IPS-18c (cell line): ENCODE results near the gene ATP13A2.
A peak's percentile ranks its signal among the peaks of the same experiment; 100 is the strongest.
"Not testable (repeated sequence)": the region's sequence is repeated elsewhere in the genome, so short reads cannot be mapped to it uniquely, and the experiment has no call there.

Source experiments
- H3K4me3 ChIP-seq: 2 replicates; pipeline ENCODE4 v1.7.0; 2013; ENCODE audit warnings: low read depth, mild to moderate bottlenecking, low read length, moderate library complexity; ENCODE audit not compliant: insufficient read depth
- H3K9me3 ChIP-seq: one replicate; pipeline ENCODE4 v1.6.1; 2013; ENCODE audit warnings: mild to moderate bottlenecking, low read length, moderate library complexity; ENCODE audit not compliant: control insufficient read depth, insufficient read depth

Gene ATP13A2

GRCh38 chr1:16975211-16975610 lies 36.5 kb downstream of the ATP13A2 start:
- peaks cover 2% of the 10 kb centered on the region for H3K9me3 ChIP-seq
- no peak overlapping the region for H3K4me3 ChIP-seq

GRCh38 chr1:16973215-16973614 lies 38.5 kb downstream of the ATP13A2 start:
- peaks cover 2% of the 10 kb centered on the region for H3K9me3 ChIP-seq
- no peak overlapping the region for H3K4me3 ChIP-seq

GRCh38 chr1:16972189-16972895 lies 39.4 kb downstream of the ATP13A2 start:
- no peak overlapping the region for H3K4me3 ChIP-seq
- H3K9me3 ChIP-seq: no peaks in the 10 kb centered on the region

- H3K9me3 ChIP-seq: no peaks in the 10 kb centered on the region
- no peak overlapping the region for H3K4me3 ChIP-seq
These were observed 40.2 kb downstream of the ATP13A2 start for GRCh38 chr1:16971341-16972188.

GRCh38 chr1:16970132-16970910 lies 41.4 kb downstream of the ATP13A2 start:
- H3K4me3 ChIP-seq: no peak overlapping the region
- no peaks in the 10 kb centered on the region for H3K9me3 ChIP-seq

- H3K4me3 ChIP-seq: no peak overlapping the region
- no peaks in the 10 kb centered on the region for H3K9me3 ChIP-seq
These were observed 42.1 kb downstream of the ATP13A2 start for GRCh38 chr1:16969651-16970050.

- H3K9me3 ChIP-seq: no peaks in the 10 kb centered on the region
These were observed 42.6 kb downstream of the ATP13A2 start for GRCh38 chr1:16969057-16969611.

GRCh38 chr1:16968372-16968771 lies 43.4 kb downstream of the ATP13A2 start:
- no peak overlapping the region for H3K4me3 ChIP-seq
- no peaks in the 10 kb centered on the region for H3K9me3 ChIP-seq

More at GRCh38 chr1:16969057-16969611, 42.6 kb downstream of the ATP13A2 start:
- no peak overlapping the region for H3K4me3 ChIP-seq

GRCh38 chr1:16967962-16968361 lies 43.8 kb downstream of the ATP13A2 start:
- no peak overlapping the region for H3K4me3 ChIP-seq

GRCh38 chr1:16967095-16967575 lies 44.6 kb downstream of the ATP13A2 start:
- Histone ChIP-seq H3K4me3 (no peak overlapping the region), H3K9me3 (no peaks in the 10 kb centered on the region)

More at GRCh38 chr1:16967962-16968361, 43.8 kb downstream of the ATP13A2 start:
- no peaks in the 10 kb centered on the region for H3K9me3 ChIP-seq

GRCh38 chr1:16966282-16966681 lies 45.4 kb downstream of the ATP13A2 start:
- Histone ChIP-seq H3K4me3 (no peak overlapping the region), H3K9me3 (no peaks in the 10 kb centered on the region)

- no peaks in the 10 kb centered on the region for H3K9me3 ChIP-seq
- no peak overlapping the region for H3K4me3 ChIP-seq
These were observed 46.2 kb downstream of the ATP13A2 start for GRCh38 chr1:16965486-16966067.

GRCh38 chr1:16964169-16964568 lies 47.6 kb downstream of the ATP13A2 start:
- not testable (repeated sequence) for H3K9me3 ChIP-seq, H3K4me3 ChIP-seq

GRCh38 chr1:16961297-16962133 lies 50.2 kb downstream of the ATP13A2 start:
- H3K4me3 ChIP-seq: no peak overlapping the region

GRCh38 chr1:16960560-16961296 lies 51.0 kb downstream of the ATP13A2 start:
- Histone ChIP-seq H3K9me3 (no peaks in the 10 kb centered on the region), H3K4me3 (peak overlapping the region; percentile 40; the same call in 1 of the 2 replicates)

More at GRCh38 chr1:16961297-16962133, 50.2 kb downstream of the ATP13A2 start:
- no peaks in the 10 kb centered on the region for H3K9me3 ChIP-seq
